Endothelial cell (in vitro differentiated cells): Measurements from ENCODE around the gene FAM219A. TPM values are rescaled to one million over a fixed set of nuclear protein-coding genes. Genes with fewer than 3 reads are reported as not detected.
"Not testable (repeated sequence)": the region's sequence is repeated elsewhere in the genome, so short reads cannot be mapped to it uniquely, and the experiment has no call there.

Source experiments
- DNase-seq: peaks from one replicate; pipeline ENCODE4 v3.0.0; 2021; ENCODE audit warnings: low spot score
- H3K27ac Mint-ChIP-seq: one replicate; pipeline ENCODE4 v1.8.0; 2021; ENCODE audit warnings: mixed read lengths, inconsistent platforms; ENCODE audit not compliant: unreplicated experiment
- H3K27me3 Mint-ChIP-seq: one replicate; pipeline ENCODE4 v1.8.0; 2021; ENCODE audit warnings: mild to moderate bottlenecking, moderate library complexity, mixed read lengths, inconsistent platforms; ENCODE audit not compliant: unreplicated experiment
- H3K36me3 Mint-ChIP-seq: one replicate; pipeline ENCODE4 v1.8.0; 2021; ENCODE audit warnings: mild to moderate bottlenecking, low read depth, mixed read lengths, inconsistent platforms; ENCODE audit not compliant: unreplicated experiment
- H3K4me1 Mint-ChIP-seq: one replicate; pipeline ENCODE4 v1.8.0; 2021; ENCODE audit warnings: mild to moderate bottlenecking, mixed read lengths, inconsistent platforms; ENCODE audit not compliant: unreplicated experiment
- H3K4me3 Mint-ChIP-seq: one replicate; pipeline ENCODE4 v1.8.0; 2021; ENCODE audit warnings: mild to moderate bottlenecking, mixed read lengths, inconsistent platforms; ENCODE audit not compliant: unreplicated experiment
- H3K9me3 Mint-ChIP-seq: one replicate; pipeline ENCODE4 v1.8.0; 2021; ENCODE audit warnings: mixed read lengths, inconsistent platforms; ENCODE audit not compliant: unreplicated experiment
- total RNA-seq: library from RNA; stranded (reverse); fragmentation: NEBNext Ultra II Directional; extraction: Animal tissue kit (Norgen Biotek cat#: 25700); gene quantifications from one replicate; pipeline ENCODE4 v1.2.1, GENCODE V29; 2021; ENCODE audit not compliant: unreplicated experiment
- TF ChIP-seq, protein P1 (sequence below): fragments of 200-600 bp; sonication (generic); IDR thresholded peaks from one replicate; pipeline ENCODE4 v1.5.0; 2021; ENCODE audit warnings: antibody characterized with exemption; ENCODE audit not compliant: unreplicated experiment

The FAM219A gene
- total RNA-seq, 1 donor from 2014 or later: 55.3 TPM

DNA sequence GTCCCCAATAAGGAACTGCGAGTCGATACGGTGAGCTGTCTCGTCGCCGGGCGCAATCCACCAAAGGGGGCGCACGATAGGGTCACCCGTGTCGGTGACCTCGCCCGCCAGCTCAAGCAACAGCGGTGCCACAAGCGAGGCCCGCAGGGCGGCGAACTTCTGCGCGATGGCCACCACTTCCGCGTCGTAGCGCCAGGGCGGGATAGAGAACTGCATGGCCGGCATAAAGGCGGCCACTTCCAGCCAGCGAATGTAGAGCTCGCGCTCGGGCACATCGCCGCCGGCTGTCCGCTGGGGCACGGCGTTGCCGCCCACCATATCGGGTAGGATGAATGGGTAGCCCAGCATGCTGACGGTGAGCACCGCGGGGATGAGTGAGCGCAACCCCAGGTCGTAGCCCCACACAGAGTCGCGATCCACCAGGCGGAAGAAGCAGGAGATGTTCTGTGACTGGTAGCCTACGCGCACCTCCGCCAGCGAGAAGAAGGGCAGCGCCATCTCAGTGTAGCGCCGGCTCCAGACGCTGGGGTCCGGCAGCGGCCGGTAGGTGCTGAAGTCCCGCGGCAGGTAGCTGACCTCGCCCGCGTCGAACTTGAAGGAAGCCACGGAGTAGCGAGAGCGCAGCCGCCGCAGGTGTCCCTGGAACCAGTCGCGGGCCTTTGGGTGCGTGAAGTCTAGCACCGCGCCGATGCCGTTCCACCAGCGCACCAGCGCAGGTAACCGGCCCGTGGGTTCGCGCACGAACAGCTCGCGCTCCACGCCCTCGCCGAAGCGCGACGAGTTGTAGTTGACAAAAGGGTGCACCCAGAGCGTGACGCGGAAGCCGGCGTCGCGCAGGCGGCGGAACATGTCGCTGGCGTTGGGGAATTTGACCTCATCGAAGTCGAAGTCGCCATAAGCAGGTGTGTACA is 87.1 kb downstream of the FAM219A start:
- Mint-ChIP-seq H3K27me3 (peaks cover 22% of the 10 kb centered on the region), H3K9me3 (peaks cover 14% of the 10 kb centered on the region), H3K36me3 (peaks cover 71% of the 10 kb centered on the region), H3K27ac (no peak overlapping the region), H3K4me1 (peaks cover 33% of the 10 kb centered on the region), H3K4me3 (peak overlapping the region; percentile 51)
- TF ChIP-seq, protein P1, sequence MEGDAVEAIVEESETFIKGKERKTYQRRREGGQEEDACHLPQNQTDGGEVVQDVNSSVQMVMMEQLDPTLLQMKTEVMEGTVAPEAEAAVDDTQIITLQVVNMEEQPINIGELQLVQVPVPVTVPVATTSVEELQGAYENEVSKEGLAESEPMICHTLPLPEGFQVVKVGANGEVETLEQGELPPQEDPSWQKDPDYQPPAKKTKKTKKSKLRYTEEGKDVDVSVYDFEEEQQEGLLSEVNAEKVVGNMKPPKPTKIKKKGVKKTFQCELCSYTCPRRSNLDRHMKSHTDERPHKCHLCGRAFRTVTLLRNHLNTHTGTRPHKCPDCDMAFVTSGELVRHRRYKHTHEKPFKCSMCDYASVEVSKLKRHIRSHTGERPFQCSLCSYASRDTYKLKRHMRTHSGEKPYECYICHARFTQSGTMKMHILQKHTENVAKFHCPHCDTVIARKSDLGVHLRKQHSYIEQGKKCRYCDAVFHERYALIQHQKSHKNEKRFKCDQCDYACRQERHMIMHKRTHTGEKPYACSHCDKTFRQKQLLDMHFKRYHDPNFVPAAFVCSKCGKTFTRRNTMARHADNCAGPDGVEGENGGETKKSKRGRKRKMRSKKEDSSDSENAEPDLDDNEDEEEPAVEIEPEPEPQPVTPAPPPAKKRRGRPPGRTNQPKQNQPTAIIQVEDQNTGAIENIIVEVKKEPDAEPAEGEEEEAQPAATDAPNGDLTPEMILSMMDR: no peak
- no peak for DNase-seq

- H3K4me3 Mint-ChIP-seq: peak overlapping the region; percentile 73
- peaks cover 17% of the 10 kb centered on the region for H3K27me3 Mint-ChIP-seq
These were observed 87.9 kb downstream of the FAM219A start for GRCh38 chr9:34370335-34370969.

DNA sequence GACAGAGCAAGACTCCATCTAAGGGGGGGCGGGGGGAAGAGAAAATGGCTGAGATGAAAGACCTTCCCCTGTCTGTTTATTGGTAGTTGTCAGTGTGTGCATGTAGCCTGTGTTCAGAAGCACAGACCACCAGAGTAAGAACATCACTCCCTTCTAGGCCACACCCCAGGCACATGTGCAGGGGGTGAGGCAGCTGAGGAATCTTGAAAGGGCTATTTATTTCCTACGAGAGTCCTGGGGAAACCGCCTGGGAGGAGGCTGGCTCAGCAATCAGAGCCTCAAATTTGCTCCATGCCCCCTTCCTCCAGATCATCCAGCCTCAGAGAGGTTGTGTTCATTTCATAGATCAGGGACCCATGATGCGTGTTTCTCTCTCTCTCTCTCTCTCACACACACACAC is 88.7 kb downstream of the FAM219A start:
- Mint-ChIP-seq H3K36me3 (peaks cover 71% of the 10 kb centered on the region), H3K4me1 (peaks cover 30% of the 10 kb centered on the region), H3K4me3 (peak overlapping the region; percentile 73), H3K27ac (peak overlapping the region; percentile 57), H3K9me3 (peaks cover 14% of the 10 kb centered on the region), H3K27me3 (peaks cover 15% of the 10 kb centered on the region)
- TF ChIP-seq, protein P1: no peak
- no peak for DNase-seq

More at GRCh38 chr9:34370335-34370969, 87.9 kb downstream of the FAM219A start:
- Mint-ChIP-seq H3K9me3 (peaks cover 14% of the 10 kb centered on the region), H3K36me3 (peaks cover 71% of the 10 kb centered on the region), H3K27ac (peak overlapping the region; percentile 57), H3K4me1 (peaks cover 29% of the 10 kb centered on the region)
- TF ChIP-seq, protein P1: no peak
- no peak for DNase-seq

- peaks cover 30% of the 10 kb centered on the region for H3K4me1 Mint-ChIP-seq
- not testable (repeated sequence) for DNase-seq, H3K27ac Mint-ChIP-seq
- H3K9me3 Mint-ChIP-seq: peaks cover 14% of the 10 kb centered on the region
- H3K36me3 Mint-ChIP-seq: peaks cover 63% of the 10 kb centered on the region
- peaks cover 12% of the 10 kb centered on the region for H3K27me3 Mint-ChIP-seq
- H3K4me3 Mint-ChIP-seq: peak overlapping the region; percentile 73
These were observed 89.6 kb downstream of the FAM219A start for GRCh38 chr9:34368796-34369195.

DNA sequence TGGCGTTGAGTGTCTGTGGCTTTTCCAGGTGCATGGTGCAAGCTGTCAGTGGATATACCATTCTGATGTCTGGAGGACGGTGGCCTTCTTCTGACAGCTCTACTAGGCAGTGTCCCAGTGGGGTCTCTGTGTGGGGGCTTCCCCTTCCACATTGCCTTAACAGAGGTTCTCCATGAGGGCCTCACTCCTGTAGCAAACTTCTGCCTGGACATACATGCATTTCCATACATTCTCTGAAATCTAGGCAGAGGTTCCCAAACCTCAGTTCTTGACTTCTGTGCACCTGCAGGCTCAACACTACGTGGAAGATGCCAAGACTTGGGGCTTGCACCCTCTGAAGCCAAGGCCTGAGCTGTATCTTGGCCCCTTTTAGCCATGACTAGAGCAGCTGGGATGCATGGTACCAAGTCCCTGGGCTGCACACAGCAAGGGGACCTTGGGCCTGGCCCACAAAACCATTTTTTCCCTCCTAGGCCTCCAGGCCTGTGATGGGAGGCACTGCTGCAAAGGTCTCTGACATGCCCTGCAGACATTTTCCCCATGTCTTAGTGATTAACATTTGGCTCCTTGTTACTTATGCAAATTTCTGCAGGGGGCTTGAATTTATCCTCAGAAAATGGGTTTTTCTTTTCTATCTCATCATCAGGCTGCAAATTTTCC is 90.5 kb downstream of the FAM219A start:
- Mint-ChIP-seq H3K36me3 (peaks cover 60% of the 10 kb centered on the region), H3K27me3 (peaks cover 13% of the 10 kb centered on the region), H3K9me3 (peaks cover 14% of the 10 kb centered on the region), H3K4me3 (peak overlapping the region; percentile 25), H3K4me1 (peaks cover 39% of the 10 kb centered on the region)
- not testable (repeated sequence) for DNase-seq, H3K27ac Mint-ChIP-seq
